ENCODE results near the gene STAG3.

DNA sequence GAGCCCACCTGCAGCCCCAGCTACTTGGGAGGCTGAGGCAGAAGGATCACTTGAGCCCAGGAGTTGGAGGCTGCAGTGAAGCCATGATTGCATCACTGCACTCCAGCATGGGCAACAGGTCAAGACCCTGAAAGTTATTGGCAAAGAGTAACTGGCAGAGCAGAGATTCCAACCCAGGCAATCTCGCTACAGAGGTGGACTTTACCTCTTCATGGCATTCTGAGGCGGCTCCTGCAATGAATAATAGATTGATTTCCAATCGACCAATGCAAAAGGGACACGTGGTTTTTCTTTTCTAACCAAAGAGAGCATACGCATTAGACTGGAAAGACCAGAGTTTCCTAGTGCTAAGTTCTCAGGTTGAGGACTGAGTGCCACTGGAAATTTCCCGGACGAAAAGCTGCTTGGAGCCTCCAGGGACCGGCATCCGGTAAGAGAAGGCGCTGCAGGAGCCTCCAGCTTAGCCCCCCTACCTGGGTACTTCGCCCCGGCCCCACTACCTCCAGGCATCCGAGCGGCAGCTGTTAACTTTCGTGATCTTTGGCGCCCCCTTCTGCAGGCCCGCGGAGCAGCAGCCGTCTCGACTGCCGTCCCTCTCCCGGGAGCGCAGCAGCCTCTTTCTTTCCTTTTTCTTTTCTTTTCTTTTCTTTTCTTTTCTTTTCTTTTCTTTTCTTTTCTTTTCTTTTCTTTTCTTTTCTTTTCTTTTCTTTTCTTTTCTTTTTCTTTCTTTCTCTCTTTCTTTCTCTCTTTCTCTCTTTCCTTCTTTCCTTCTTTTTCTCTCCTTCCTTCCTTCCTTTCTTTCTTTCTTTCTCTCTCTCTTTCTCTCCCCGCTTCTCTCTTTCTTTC, 46.9 kb upstream of the STAG3 start:
- TF ChIP-seq CTCF (IDR thresholded peaks at IDR 0.05; ENCODE audit: low read depth, low read length) = peak; percentile 70
- TF ChIP-seq EZH2phosphoT487 (IDR thresholded peaks at IDR 0.05; ENCODE audit: low read depth) = no peak

All from OCI-LY3 (cell line).